BJ (cell line): ENCODE results near the gene ALDOB. TPM values are rescaled to one million over a fixed set of nuclear protein-coding genes. Genes with fewer than 3 reads are reported as not detected.

Experiments used
- CTCF ChIA-PET: fragments of 350-600 bp; formaldehyde crosslinking; extraction: SDS; loops from one replicate; lab custom pipeline; 2021; ENCODE audit warnings: antibody characterized with exemption, inconsistent platforms; lab: Yijun Ruan, JAX
- POLR2A ChIA-PET: fragments of 300-600 bp; sonication (Branson Sonifier 250); formaldehyde crosslinking; extraction: SDS; loops from one replicate; lab custom pipeline; 2021; ENCODE audit warnings: antibody characterized with exemption; lab: Charles Lee
- DNase-seq: peaks from one replicate; pipeline ENCODE4 v3.0.0-alpha.2; 2011; ENCODE audit warnings: low read depth
- H3K27me3 ChIP-seq: 2 replicates; pipeline ENCODE4 v1.6.0; 2011; ENCODE audit warnings: low read length; ENCODE audit not compliant: control insufficient read depth, insufficient read depth
- H3K36me3 ChIP-seq: 2 replicates; pipeline ENCODE4 v1.5.1; 2011; ENCODE audit warnings: low read length; ENCODE audit not compliant: control insufficient read depth, insufficient read depth
- H3K4me3 ChIP-seq: 2 replicates; pipeline ENCODE4 v1.5.1; 2011; ENCODE audit warnings: low read depth, mild to moderate bottlenecking, control low read depth, low read length
- polyA plus RNA-seq: library from polyadenylated mRNA; depleted of rRNA; stranded (reverse); fragments of >200 nt; gene quantifications from 2 replicates; pipeline ENCODE4 v1.2.3, GENCODE V29; 2011
- TF ChIP-seq, protein P1 (sequence below): IDR thresholded peaks from 2 replicates; pipeline ENCODE4 v1.5.1; 2011; ENCODE audit warnings: low read depth, mild to moderate bottlenecking, control low read depth, inconsistent platforms, low read length, moderate library complexity; ENCODE audit not compliant: insufficient read depth

Gene ALDOB
- polyA plus RNA-seq, 1 experiment, result not detected

DNA sequence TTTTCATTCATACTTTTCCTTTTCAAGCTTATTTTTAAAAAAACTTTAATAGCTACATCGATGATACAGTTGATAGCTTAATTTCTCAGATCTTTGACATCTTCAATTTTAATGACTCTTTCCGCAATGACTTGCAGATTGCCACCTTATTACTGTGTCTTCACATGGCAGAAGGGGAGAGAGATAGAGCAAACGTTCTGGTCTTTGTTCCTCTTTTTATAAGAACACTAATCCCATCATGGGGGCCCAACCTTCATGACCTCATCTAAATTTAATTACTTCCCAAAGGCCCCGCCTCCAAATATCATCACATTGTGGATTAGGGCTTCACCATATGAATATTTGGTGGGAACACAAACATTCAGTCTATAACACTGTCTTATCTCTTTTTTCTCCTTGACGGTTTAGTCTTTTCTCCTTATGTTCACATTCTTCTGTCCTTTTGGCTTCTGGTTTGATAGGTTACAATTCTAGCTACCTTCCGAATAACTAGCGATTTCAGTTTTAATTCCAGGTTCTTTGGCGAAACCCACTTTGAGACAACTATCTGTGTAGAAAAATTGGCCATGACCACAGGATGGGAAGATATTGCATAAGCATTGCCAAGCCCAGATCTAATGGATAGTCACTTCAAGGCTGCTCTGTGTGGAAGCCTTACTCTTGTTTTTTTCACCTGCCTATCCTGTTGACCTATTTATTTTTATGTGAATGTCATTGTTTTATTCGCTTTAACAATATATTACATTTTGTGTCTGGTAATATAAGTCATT lies 31.9 kb downstream of the ALDOB start:
- TF ChIP-seq, protein P1, sequence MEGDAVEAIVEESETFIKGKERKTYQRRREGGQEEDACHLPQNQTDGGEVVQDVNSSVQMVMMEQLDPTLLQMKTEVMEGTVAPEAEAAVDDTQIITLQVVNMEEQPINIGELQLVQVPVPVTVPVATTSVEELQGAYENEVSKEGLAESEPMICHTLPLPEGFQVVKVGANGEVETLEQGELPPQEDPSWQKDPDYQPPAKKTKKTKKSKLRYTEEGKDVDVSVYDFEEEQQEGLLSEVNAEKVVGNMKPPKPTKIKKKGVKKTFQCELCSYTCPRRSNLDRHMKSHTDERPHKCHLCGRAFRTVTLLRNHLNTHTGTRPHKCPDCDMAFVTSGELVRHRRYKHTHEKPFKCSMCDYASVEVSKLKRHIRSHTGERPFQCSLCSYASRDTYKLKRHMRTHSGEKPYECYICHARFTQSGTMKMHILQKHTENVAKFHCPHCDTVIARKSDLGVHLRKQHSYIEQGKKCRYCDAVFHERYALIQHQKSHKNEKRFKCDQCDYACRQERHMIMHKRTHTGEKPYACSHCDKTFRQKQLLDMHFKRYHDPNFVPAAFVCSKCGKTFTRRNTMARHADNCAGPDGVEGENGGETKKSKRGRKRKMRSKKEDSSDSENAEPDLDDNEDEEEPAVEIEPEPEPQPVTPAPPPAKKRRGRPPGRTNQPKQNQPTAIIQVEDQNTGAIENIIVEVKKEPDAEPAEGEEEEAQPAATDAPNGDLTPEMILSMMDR, result no peak
- no peak overlapping the region for H3K4me3 ChIP-seq
- no peak for DNase-seq
- POLR2A ChIA-PET, result no interaction called here
- CTCF ChIA-PET, result interaction anchor here (1.2 kb wide), 1 partner anchor 45 kb away, joined by 4 read pairs; no protein-coding TSS in a partner anchor
- peaks cover 18% of the 10 kb centered on the region for H3K36me3 ChIP-seq
- no peaks in the 10 kb centered on the region for H3K27me3 ChIP-seq

- Histone ChIP-seq H3K4me3 (peak overlapping the region; percentile 7; the same call in 1 of the 2 replicates), H3K27me3 (no peaks in the 10 kb centered on the region), H3K36me3 (peaks cover 8% of the 10 kb centered on the region)
- POLR2A ChIA-PET, result no interaction called here
- TF ChIP-seq, protein P1, result no peak
- CTCF ChIA-PET, result interaction anchor here (4.4 kb wide), 1 partner anchor 12 kb away, joined by 19 read pairs; no protein-coding TSS in a partner anchor
- DNase-seq, result no peak
Measured at GRCh38 chr9:101400120-101400519, 35.5 kb downstream of the ALDOB start.

- Histone ChIP-seq H3K4me3 (peak overlapping the region; percentile 68), H3K27me3 (no peaks in the 10 kb centered on the region), H3K36me3 (peaks cover 8% of the 10 kb centered on the region)
- POLR2A ChIA-PET, result no interaction called here
- CTCF ChIA-PET, result interaction anchor here (4.4 kb wide), 1 partner anchor 11 kb away, joined by 19 read pairs; no protein-coding TSS in a partner anchor
- TF ChIP-seq, protein P1, result no peak
- no peak for DNase-seq
Measured at GRCh38 chr9:101399643-101399970, 36.0 kb downstream of the ALDOB start.

DNA sequence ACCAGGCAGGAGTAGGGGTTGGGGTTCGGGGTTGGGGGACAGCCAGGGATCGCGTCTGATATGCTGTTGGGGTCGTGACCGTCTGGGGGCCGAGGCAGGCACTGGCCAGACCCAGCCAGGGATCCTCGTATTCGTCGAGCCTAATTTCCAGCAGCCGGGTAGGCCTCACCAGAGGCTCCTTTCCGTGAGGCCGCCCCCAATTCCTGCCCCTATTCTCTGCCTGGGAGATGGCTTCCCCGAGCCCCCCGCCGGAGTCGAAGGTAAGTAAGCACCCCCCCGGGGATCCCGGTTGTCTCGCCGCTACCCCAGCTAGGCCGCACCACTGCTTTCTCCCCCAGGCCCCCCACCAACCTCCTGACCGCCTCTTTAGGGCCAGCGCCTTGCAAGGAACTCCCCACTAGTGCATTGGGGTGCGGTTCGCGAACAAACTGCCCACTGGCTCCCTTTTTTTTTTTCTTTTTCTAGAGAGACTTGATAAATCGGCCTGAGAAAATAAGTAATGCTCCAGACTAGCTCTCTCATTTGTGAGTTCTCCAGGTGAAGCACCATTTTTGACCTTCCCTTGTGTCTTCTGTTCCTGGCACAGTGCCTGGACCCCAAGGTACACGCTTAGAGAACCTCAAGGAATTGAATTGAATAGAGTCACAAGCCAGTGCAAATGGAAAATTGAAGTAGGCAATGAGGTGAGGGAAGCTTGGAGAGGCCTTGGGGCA lies 36.5 kb downstream of the ALDOB start:
- CTCF ChIA-PET, result interaction anchor here (4.4 kb wide), 1 partner anchor 11 kb away, joined by 19 read pairs; no protein-coding TSS in a partner anchor
- TF ChIP-seq, protein P1, result no peak

More for the DNA sequence above, 36.5 kb downstream of the ALDOB start:
- peaks cover 8% of the 10 kb centered on the region for H3K36me3 ChIP-seq
- POLR2A ChIA-PET, result no interaction called here
- H3K4me3 ChIP-seq, result peak overlapping the region; percentile 68
- H3K27me3 ChIP-seq, result no peaks in the 10 kb centered on the region
- no peak for DNase-seq
